Measurements from ENCODE around the gene FBXL17. TPM values are rescaled to one million over a fixed set of nuclear protein-coding genes. Genes with fewer than 3 reads are reported as not detected.

Gene FBXL17
- total RNA-seq, 1 donor from 2014 or later = 26.9 TPM

DNA sequence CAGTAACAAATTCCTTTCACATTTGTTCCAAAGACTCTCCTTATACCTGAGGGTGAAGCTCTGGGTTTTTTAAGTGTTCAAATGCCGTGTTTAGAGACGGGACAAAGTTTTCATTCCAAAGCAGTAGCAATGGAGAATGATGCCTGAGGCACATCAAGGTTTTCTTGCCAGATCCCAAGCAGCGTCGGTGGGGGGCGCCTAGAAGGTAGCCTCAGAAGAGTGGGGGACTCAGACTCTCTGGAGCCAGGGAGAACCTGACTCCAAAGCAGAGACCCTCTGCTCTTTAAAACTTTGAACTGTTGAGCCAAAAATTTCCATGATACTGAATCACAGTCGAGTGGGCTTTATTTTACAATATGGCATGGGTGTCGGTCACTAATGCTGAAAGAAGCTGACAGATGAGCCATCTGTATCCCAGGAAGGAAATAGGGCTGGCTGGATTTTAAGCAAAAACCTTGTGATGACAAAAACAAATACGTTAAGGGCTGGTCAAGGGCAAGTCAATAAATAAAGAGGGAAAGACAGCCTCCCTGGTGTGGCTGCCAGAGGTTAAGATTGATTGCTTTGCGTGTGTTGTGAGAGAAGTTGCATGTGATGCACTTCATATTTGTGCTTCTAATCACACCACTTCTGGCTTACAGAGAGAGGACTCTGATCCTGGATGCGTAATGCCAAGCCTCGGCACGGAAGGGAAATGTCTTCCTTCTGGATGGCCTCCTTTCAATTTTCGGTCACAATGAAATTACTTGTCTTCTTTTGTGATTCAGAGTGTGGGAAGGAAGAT, 550.1 kb downstream of the FBXL17 start:
- ATAC-seq (ENCODE audit: low read depth) = no peak
- POLR2A ChIA-PET = no interaction called here
- no peaks in the 10 kb centered on the region for H3K9me3 Mint-ChIP-seq

DNA sequence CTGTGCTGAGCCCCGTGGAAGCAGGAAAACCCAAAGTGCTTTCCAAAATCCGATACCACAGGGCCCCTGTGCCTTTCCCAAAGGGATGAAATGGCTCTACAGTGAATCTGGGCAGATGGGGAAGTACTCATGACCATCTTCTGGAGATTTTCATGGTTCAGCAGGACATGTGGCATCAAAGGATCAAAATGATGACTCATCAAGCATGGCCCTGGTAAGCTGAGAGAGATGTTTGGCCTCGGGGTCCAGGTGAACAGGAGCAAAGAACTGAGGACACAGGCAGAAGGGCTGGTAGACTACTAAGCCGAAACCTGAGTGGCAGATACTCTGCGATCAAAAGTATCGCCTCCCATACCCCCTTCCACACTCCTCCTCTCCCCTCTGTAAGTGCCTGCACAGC, 551.1 kb downstream of the FBXL17 start:
- Mint-ChIP-seq H3K27me3 (peaks cover 3% of the 10 kb centered on the region), H3K4me3 (no peak overlapping the region), H3K36me3 (ENCODE audit: low read depth) (no peaks in the 10 kb centered on the region), H3K4me1 (no peaks in the 10 kb centered on the region), H3K9me3 (no peaks in the 10 kb centered on the region), H3K27ac (no peak overlapping the region)
- DNase-seq = no peak
- ATAC-seq (ENCODE audit: low read depth) = no peak
- POLR2A ChIA-PET = no interaction called here
- CTCF ChIA-PET = no interaction called here
- intact Hi-C loops (cut with micrococcal nuclease) = no loop called here
- TF ChIP-seq, protein P1, sequence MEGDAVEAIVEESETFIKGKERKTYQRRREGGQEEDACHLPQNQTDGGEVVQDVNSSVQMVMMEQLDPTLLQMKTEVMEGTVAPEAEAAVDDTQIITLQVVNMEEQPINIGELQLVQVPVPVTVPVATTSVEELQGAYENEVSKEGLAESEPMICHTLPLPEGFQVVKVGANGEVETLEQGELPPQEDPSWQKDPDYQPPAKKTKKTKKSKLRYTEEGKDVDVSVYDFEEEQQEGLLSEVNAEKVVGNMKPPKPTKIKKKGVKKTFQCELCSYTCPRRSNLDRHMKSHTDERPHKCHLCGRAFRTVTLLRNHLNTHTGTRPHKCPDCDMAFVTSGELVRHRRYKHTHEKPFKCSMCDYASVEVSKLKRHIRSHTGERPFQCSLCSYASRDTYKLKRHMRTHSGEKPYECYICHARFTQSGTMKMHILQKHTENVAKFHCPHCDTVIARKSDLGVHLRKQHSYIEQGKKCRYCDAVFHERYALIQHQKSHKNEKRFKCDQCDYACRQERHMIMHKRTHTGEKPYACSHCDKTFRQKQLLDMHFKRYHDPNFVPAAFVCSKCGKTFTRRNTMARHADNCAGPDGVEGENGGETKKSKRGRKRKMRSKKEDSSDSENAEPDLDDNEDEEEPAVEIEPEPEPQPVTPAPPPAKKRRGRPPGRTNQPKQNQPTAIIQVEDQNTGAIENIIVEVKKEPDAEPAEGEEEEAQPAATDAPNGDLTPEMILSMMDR (IDR thresholded peaks at IDR 0.05) = no peak

More for the DNA sequence above, 550.1 kb downstream of the FBXL17 start:
- DNase-seq = no peak
- H3K27me3 Mint-ChIP-seq = no peaks in the 10 kb centered on the region
- intact Hi-C loops (cut with micrococcal nuclease) = no loop called here
- H3K4me3 Mint-ChIP-seq = no peak overlapping the region
- H3K4me1 Mint-ChIP-seq = no peaks in the 10 kb centered on the region
- CTCF ChIA-PET = no interaction called here
- TF ChIP-seq, protein P1 (IDR thresholded peaks at IDR 0.05) = no peak
- no peak overlapping the region for H3K27ac Mint-ChIP-seq
- H3K36me3 Mint-ChIP-seq (ENCODE audit: low read depth) = no peaks in the 10 kb centered on the region

- ChIA-PET POLR2A (no interaction called here), CTCF (no interaction called here)
- TF ChIP-seq, protein P1 (IDR thresholded peaks at IDR 0.05) = no peak
Measured at GRCh38 chr5:107826311-107827000, 555.4 kb downstream of the FBXL17 start.

DNA sequence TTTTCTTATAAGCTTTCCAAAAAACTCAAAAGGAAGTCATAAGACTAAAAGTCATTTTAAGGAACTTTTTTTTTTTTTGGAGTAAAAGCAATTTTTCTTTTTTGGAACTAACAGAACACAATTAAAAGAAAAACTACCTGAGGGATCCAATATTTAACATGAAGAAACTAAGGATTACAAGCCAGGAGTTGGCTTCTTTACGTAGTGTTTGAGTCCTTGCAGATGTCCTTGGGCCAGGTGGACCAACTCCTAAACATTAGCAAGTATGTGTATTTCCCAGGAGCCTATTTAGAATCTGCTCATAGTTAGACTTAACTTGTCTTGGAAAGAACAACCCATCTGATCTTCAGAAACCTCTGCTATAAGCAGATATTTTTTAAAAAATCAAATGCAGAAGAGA, 557.1 kb downstream of the FBXL17 start:
- POLR2A ChIA-PET = no interaction called here

More at GRCh38 chr5:107826311-107827000, 555.4 kb downstream of the FBXL17 start:
- H3K4me3 Mint-ChIP-seq = no peak overlapping the region
- no peaks in the 10 kb centered on the region for H3K36me3 Mint-ChIP-seq (ENCODE audit: low read depth)
- H3K27ac Mint-ChIP-seq = no peak overlapping the region
- no peaks in the 10 kb centered on the region for H3K4me1 Mint-ChIP-seq
- intact Hi-C loops (cut with micrococcal nuclease) = no loop called here
- ATAC-seq (ENCODE audit: low read depth) (no peak), DNase-seq (no peak)
- H3K9me3 Mint-ChIP-seq = no peaks in the 10 kb centered on the region
- H3K27me3 Mint-ChIP-seq = peaks cover 3% of the 10 kb centered on the region

DNA sequence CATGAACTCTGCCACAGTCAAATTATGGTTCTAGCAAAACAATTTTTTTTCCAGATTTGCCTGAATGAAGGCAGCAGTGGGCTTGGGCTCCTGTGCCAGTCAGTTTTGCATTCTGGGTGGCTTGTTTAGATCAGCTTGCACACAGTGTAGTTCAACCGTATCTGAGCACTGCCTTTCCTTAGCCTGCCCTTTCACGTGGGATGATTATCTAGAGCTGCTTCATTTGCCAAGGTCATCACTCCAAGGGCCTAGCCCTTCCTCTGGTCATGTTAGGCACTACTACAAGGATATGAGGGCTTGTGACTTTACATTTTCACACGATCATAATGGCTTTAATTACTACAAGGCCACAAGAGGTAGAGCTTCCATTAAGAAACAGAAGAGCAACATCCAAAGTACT, 560.6 kb downstream of the FBXL17 start:
- no peaks in the 10 kb centered on the region for H3K9me3 Mint-ChIP-seq
- H3K36me3 Mint-ChIP-seq (ENCODE audit: low read depth) = no peaks in the 10 kb centered on the region
- no peak overlapping the region for H3K27ac Mint-ChIP-seq
- ChIA-PET CTCF (no interaction called here), POLR2A (no interaction called here)
- intact Hi-C loops (cut with micrococcal nuclease) = no loop called here
- TF ChIP-seq, protein P1 (IDR thresholded peaks at IDR 0.05) = no peak
- DNase-seq (no peak), ATAC-seq (ENCODE audit: low read depth) (no peak)
- H3K27me3 Mint-ChIP-seq = peaks cover 3% of the 10 kb centered on the region
- no peaks in the 10 kb centered on the region for H3K4me1 Mint-ChIP-seq
- H3K4me3 Mint-ChIP-seq = no peak overlapping the region

More for the DNA sequence above, 557.1 kb downstream of the FBXL17 start:
- DNase-seq (no peak), ATAC-seq (ENCODE audit: low read depth) (no peak)
- TF ChIP-seq, protein P1 (IDR thresholded peaks at IDR 0.05) = no peak
- intact Hi-C loops (cut with micrococcal nuclease) = no loop called here
- Mint-ChIP-seq H3K27me3 (peaks cover 3% of the 10 kb centered on the region), H3K36me3 (ENCODE audit: low read depth) (no peaks in the 10 kb centered on the region), H3K4me3 (no peak overlapping the region), H3K27ac (no peak overlapping the region), H3K4me1 (no peaks in the 10 kb centered on the region), H3K9me3 (no peaks in the 10 kb centered on the region)
- CTCF ChIA-PET = no interaction called here

Measured in activated B cell treated with CpG ODN at 0.5 μM for 24 hours (primary cell).